ENCODE results near the gene UBN1.

- TF ChIP-seq CTCF (IDR thresholded peaks at IDR 0.05) (no peak), POLR2A (IDR thresholded peaks at IDR 0.05) (no peak), EP300 (IDR thresholded peaks at IDR 0.05) (no peak)
These were observed 71.5 kb downstream of the UBN1 start for GRCh38 chr16:4918781-4919251.

All from tibial nerve (tissue), 4 donors.